Calu3 (cell line): Measurements from ENCODE around the gene PLEKHN1. TPM values are rescaled to one million over a fixed set of nuclear protein-coding genes. Genes with fewer than 3 reads are reported as not detected.
"Not testable (repeated sequence)": the region's sequence is repeated elsewhere in the genome, so short reads cannot be mapped to it uniquely, and the experiment has no call there.

Source experiments
- BruUV-seq: library from RNA; stranded (reverse); fragments of 400-500 nt; replicated peaks from 2 replicates; lab custom pipeline; 2021; lab: Mats Ljungman, UMichigan
- CTCF ChIA-PET: fragments of 300-600 bp; sonication (Branson Sonifier 250); formaldehyde crosslinking; loops from one replicate; lab custom pipeline; 2022; ENCODE audit warnings: antibody characterized with exemption; lab: Charles Lee
- DNase-seq: peaks from one replicate; pipeline ENCODE4 v3.0.0; 2022
- H3K27ac Mint-ChIP-seq: one replicate; pipeline ENCODE4 v1.8.0; 2022; ENCODE audit warnings: mixed read lengths; ENCODE audit not compliant: unreplicated experiment
- H3K27me3 Mint-ChIP-seq: one replicate; pipeline ENCODE4 v1.8.0; 2022; ENCODE audit warnings: mixed read lengths; ENCODE audit not compliant: unreplicated experiment
- H3K36me3 Mint-ChIP-seq: one replicate; pipeline ENCODE4 v1.8.0; 2022; ENCODE audit warnings: mild to moderate bottlenecking, moderate library complexity, mixed read lengths; ENCODE audit not compliant: insufficient read depth, unreplicated experiment
- H3K4me1 Mint-ChIP-seq: one replicate; pipeline ENCODE4 v1.8.0; 2022; ENCODE audit warnings: mild to moderate bottlenecking, low read depth, mixed read lengths; ENCODE audit not compliant: unreplicated experiment
- H3K4me3 Mint-ChIP-seq: one replicate; pipeline ENCODE4 v1.8.0; 2022; ENCODE audit warnings: mild to moderate bottlenecking, low read depth, moderate library complexity, mixed read lengths; ENCODE audit not compliant: unreplicated experiment
- H3K9me3 Mint-ChIP-seq: one replicate; pipeline ENCODE4 v1.8.0; 2022; ENCODE audit warnings: low read depth, mixed read lengths; ENCODE audit not compliant: unreplicated experiment
- CTCF ChIP-seq: fragments of 200-600 bp; IDR thresholded peaks from one replicate; pipeline ENCODE4 v1.8.0; 2022; ENCODE audit warnings: antibody characterized with exemption; ENCODE audit not compliant: unreplicated experiment
- intact Hi-C: fragments of 100-400 bp; cut with micrococcal nuclease; formaldehyde crosslinking; loops from one replicate; pipeline ENCODE4 v1.10.0; 2022; ENCODE audit not compliant: unreplicated experiment
- total RNA-seq: library from RNA; stranded (reverse); gene quantifications from 2 replicates; pipeline ENCODE4 v1.2.3, GENCODE V29; 2022

Gene PLEKHN1
- total RNA-seq, 1 experiment from 2014 or later, result 11.9 TPM

- Mint-ChIP-seq H3K4me1 (peaks cover 7% of the 10 kb centered on the region), H3K36me3 (peaks cover 15% of the 10 kb centered on the region), H3K27me3 (peaks cover 19% of the 10 kb centered on the region), H3K9me3 (no peaks in the 10 kb centered on the region), H3K4me3 (no peak overlapping the region), H3K27ac (no peak overlapping the region)
- intact Hi-C loops, result no loop called here
- CTCF ChIA-PET, result no interaction called here
- no TSS peak for BruUV-seq
- TF ChIP-seq CTCF, result no peak
- no peak for DNase-seq
Observed at GRCh38 chr1:992362-992761, 26.1 kb downstream of the PLEKHN1 start.

- H3K36me3 Mint-ChIP-seq, result peaks cover 24% of the 10 kb centered on the region
- H3K9me3 Mint-ChIP-seq, result no peaks in the 10 kb centered on the region
- intact Hi-C loops, result no loop called here
- CTCF ChIA-PET, result no interaction called here
- H3K27me3 Mint-ChIP-seq, result peaks cover 13% of the 10 kb centered on the region
- DNase-seq, result no peak
- no peak for TF ChIP-seq CTCF
- no peak overlapping the region for H3K4me3 Mint-ChIP-seq
- H3K4me1 Mint-ChIP-seq, result peaks cover 7% of the 10 kb centered on the region
- no peak overlapping the region for H3K27ac Mint-ChIP-seq
- BruUV-seq, result no TSS peak
Observed at GRCh38 chr1:993379-993995, 27.2 kb downstream of the PLEKHN1 start.

- H3K36me3 Mint-ChIP-seq, result peaks cover 33% of the 10 kb centered on the region
- intact Hi-C loops, DNase-seq, H3K27ac Mint-ChIP-seq, H3K9me3 Mint-ChIP-seq, H3K4me3 Mint-ChIP-seq, BruUV-seq, H3K4me1 Mint-ChIP-seq, H3K27me3 Mint-ChIP-seq: not testable (repeated sequence)
- CTCF ChIA-PET, result interaction anchor here (0.6 kb wide), 1 partner anchor 50 kb away, joined by 3 read pairs; no protein-coding TSS in a partner anchor
Observed at GRCh38 chr1:994546-994945, 28.3 kb downstream of the PLEKHN1 start.

GRCh38 chr1:995665-996633 is 29.7 kb downstream of the PLEKHN1 start:
- no peak overlapping the region for H3K4me3 Mint-ChIP-seq
- H3K27ac Mint-ChIP-seq, result no peak overlapping the region
- no peak for TF ChIP-seq CTCF
- H3K4me1 Mint-ChIP-seq, result peaks cover 7% of the 10 kb centered on the region
- intact Hi-C loops, result no loop called here
- DNase-seq, result no peak
- BruUV-seq, result no TSS peak
- peaks cover 46% of the 10 kb centered on the region for H3K36me3 Mint-ChIP-seq
- no peaks in the 10 kb centered on the region for H3K27me3 Mint-ChIP-seq
- CTCF ChIA-PET, result interaction anchor here (0.6 kb wide), 1 partner anchor 17 kb away, joined by 3 read pairs; no protein-coding TSS in a partner anchor
- no peaks in the 10 kb centered on the region for H3K9me3 Mint-ChIP-seq
